K562 (cell line): ENCODE results near the gene SLC35A2. TPM values are rescaled to one million over a fixed set of nuclear protein-coding genes. Genes with fewer than 3 reads are reported as not detected.
A peak's percentile ranks its signal among the peaks of the same experiment; 100 is the strongest.

ENCODE experiments used
- ATAC-seq: fragments of 200-7000 bp; cut with Tn5 transposase; 3 replicates; pipeline ENCODE4 v1.9.1; 2020; ENCODE audit warnings: moderate library complexity
- BruUV-seq: library from RNA; stranded (reverse); fragments of 400-500 nt; replicated peaks from 2 replicates; lab custom pipeline; 2021; lab: Mats Ljungman, UMichigan
- CTCF ChIA-PET: fragments of 300-600 bp; formaldehyde crosslinking; extraction: SDS; loops from one replicate; lab custom pipeline; 2021; ENCODE audit warnings: low intra/inter-chr PET ratio; lab: Yijun Ruan, JAX
- POLR2A ChIA-PET: fragments of 300-600, 350-650 bp; sonication (Branson Sonifier 250); formaldehyde crosslinking; extraction: SDS; loops from one replicate; lab custom pipeline; 2021; ENCODE audit warnings: antibody characterized with exemption, inconsistent platforms; lab: Yijun Ruan, JAX
- DNase-seq, 4 experiments: peaks; one replicate each; pipeline versions ENCODE4 v3.0.0 to v3.0.0-alpha.2; 2011 to 2018; ENCODE audit warnings: low spot score in 3 of 4, mixed read lengths in 3 of 4; ENCODE audit errors: extremely low read depth in 1 of 4
- FAIRE-seq: peaks from 2 replicates; lab custom pipeline; 2011; peaks lifted over from hg19 to GRCh38; lab: Jason Lieb, UNC
- H2AFZ ChIP-seq: 2 replicates; pipeline ENCODE4 v1.6.0; 2011; ENCODE audit warnings: low read depth, low read length, control low read depth, inconsistent platforms
- H3K27ac ChIP-seq: fragments of 200-600 bp; 3 replicates; pipeline ENCODE4 v1.8.0; 2011; ENCODE audit warnings: low read depth, mild to moderate bottlenecking, control low read depth, inconsistent platforms, low read length, moderate library complexity, mixed read lengths; ENCODE audit errors: extremely low read depth
- H3K27me3 ChIP-seq, 2 experiments: fragments of 300-600 bp in 1 of 2; 2 replicates in 1 of 2; 3 replicates in 1 of 2; pipeline versions ENCODE4 v1.6.0 to v1.8.0; 2011; ENCODE audit warnings: inconsistent platforms in 2 of 2, low read length in 2 of 2, mild to moderate bottlenecking in 1 of 2, mixed read lengths in 1 of 2, moderate library complexity in 1 of 2; ENCODE audit not compliant: control insufficient read depth in 2 of 2, insufficient read depth in 2 of 2
- H3K36me3 ChIP-seq: fragments of 300-600 bp; 3 replicates; pipeline ENCODE4 v1.8.0; 2011; ENCODE audit warnings: mild to moderate bottlenecking, low read length, inconsistent platforms; ENCODE audit not compliant: control insufficient read depth, insufficient read depth
- H3K4me1 ChIP-seq, 2 experiments: fragments of 200-600 bp in 1 of 2; replicated peaks in 1 of 2; 2 replicates in 1 of 2; 3 replicates in 1 of 2; pipeline versions ENCODE4 v1.5.1 to v1.8.0; 2011; ENCODE audit warnings: inconsistent platforms in 2 of 2, low read length in 2 of 2, mild to moderate bottlenecking in 1 of 2, mixed read lengths in 1 of 2, moderate library complexity in 1 of 2; ENCODE audit not compliant: control insufficient read depth in 2 of 2, insufficient read depth in 2 of 2
- H3K4me2 ChIP-seq: 2 replicates; pipeline ENCODE4 v1.6.1; 2011; ENCODE audit warnings: low read length, control low read depth, inconsistent platforms, mixed read lengths; ENCODE audit not compliant: insufficient read depth
- H3K4me3 ChIP-seq: fragments of 200-600 bp; sonication (generic), shearing (Covaris generic); 2 replicates; pipeline ENCODE4 v1.5.1; 2016; ENCODE audit warnings: control low read depth, inconsistent platforms
- H3K79me2 ChIP-seq: fragments of 200-600 bp; 3 replicates; pipeline ENCODE4 v1.8.0; 2011; ENCODE audit warnings: low read length, inconsistent platforms; ENCODE audit not compliant: control insufficient read depth, insufficient read depth
- H3K9ac ChIP-seq, 2 experiments: 2 replicates each; pipeline versions ENCODE4 v1.6.0 to v1.6.1; 2011; ENCODE audit warnings: low read depth in 2 of 2, low read length in 2 of 2, control low read depth in 1 of 2, inconsistent platforms in 1 of 2, mild to moderate bottlenecking in 1 of 2, mixed read lengths in 1 of 2; ENCODE audit not compliant: insufficient read depth in 1 of 2
- H3K9me1 ChIP-seq: one replicate; pipeline ENCODE4 v1.6.0; 2011; ENCODE audit warnings: inconsistent platforms, mild to moderate bottlenecking, low read length, moderate library complexity; ENCODE audit not compliant: control insufficient read depth, insufficient read depth
- H3K9me3 ChIP-seq: replicated peaks from 2 replicates; pipeline ENCODE4 v1.5.1; 2011; ENCODE audit warnings: low read depth, low read length, inconsistent platforms; ENCODE audit not compliant: control insufficient read depth, insufficient read depth
- H4K20me1 ChIP-seq: replicated peaks from 2 replicates; pipeline ENCODE4 v1.6.1; 2011; ENCODE audit warnings: low read length, inconsistent platforms, mixed read lengths; ENCODE audit not compliant: control insufficient read depth, insufficient read depth
- ARID2 ChIP-seq: fragments of 450-650 bp; IDR thresholded peaks from 2 replicates; pipeline ENCODE4 v1.6.1; 2017; ENCODE audit warnings: antibody characterized with exemption, mild to moderate bottlenecking
- CHCHD3 ChIP-seq: fragments of 250-450 bp; sonication (Bioruptor Pico); IDR thresholded peaks from 2 replicates; pipeline ENCODE4 v2.1.2; 2022; ENCODE audit warnings: mild to moderate bottlenecking
- FIP1L1 ChIP-seq: fragments of 200-400 bp; formaldehyde crosslinking; IDR thresholded peaks from 2 replicates; pipeline ENCODE4 v1.6.1; 2018; ENCODE audit warnings: mild to moderate bottlenecking, low read depth, low read length; ENCODE audit not compliant: poor library complexity, severe bottlenecking
- RNF2 ChIP-seq: sonication (generic); IDR thresholded peaks from 2 replicates; pipeline ENCODE4 v1.6.1; 2016
- SMARCE1 ChIP-seq: fragments of 450-650 bp; IDR thresholded peaks from 2 replicates; pipeline ENCODE4 v1.7.1; 2016; ENCODE audit warnings: mild to moderate bottlenecking
- SOX6 ChIP-seq: fragments of 450-650 bp; IDR thresholded peaks from 2 replicates; pipeline ENCODE4 v1.6.1; 2014; ENCODE audit warnings: mild to moderate bottlenecking
- ZNF408 ChIP-seq: fragments of 250-450 bp; sonication (Bioruptor Pico); IDR thresholded peaks from 2 replicates; pipeline ENCODE4 v1.4.0; 2020; ENCODE audit warnings: low read depth, mild to moderate bottlenecking, moderate library complexity
- WGBS: fragments of 100-300 bp; shearing (Covaris generic); methylation state at CpG from one replicate; pipeline ENCODE4 v1.1.6; 2016; ENCODE audit warnings: low coverage, mixed read lengths; ENCODE audit not compliant: insufficient coverage; ENCODE audit errors: missing lambda C conversion rate; 5-methylcytosine and 5-hydroxymethylcytosine counted together
- in situ Hi-C: fragments of 300-500 bp; cut with MboI; formaldehyde crosslinking; loops from 4 replicates; pipeline ENCODE4 v1.15.0; 2018; ENCODE audit warnings: inconsistent platforms, mixed read lengths
- intact Hi-C: fragments of 100-400 bp; cut with micrococcal nuclease; formaldehyde crosslinking; loops from 2 replicates; pipeline ENCODE4 v1.14.2; 2022
- polyA plus RNA-seq, 8 experiments: library from polyadenylated mRNA; depleted of rRNA in 4 of 8; stranded (reverse) in 5 of 8; unstranded in 3 of 8; fragments of >200 nt; fragmentation: Nextera tagmentation in 2 of 8; fragmentation: Illumina TruSeq in 1 of 8; extraction: Ambion mirVana in 2 of 8; extraction: Trizol in 1 of 8; gene quantifications; 2 replicates each; pipeline versions ENCODE4 v1.2.1 to v1.2.3, GENCODE V29; 2011 to 2014; ENCODE audit warnings: inconsistent platforms in 1 of 8, missing spikeins in 1 of 8
- total RNA-seq, 7 experiments: library from RNA; depleted of rRNA in 6 of 7; stranded (reverse); fragments of >200 nt in 6 of 7; fragmentation: Illumina TruSeq in 2 of 7; extraction: Trizol in 2 of 7; gene quantifications; 2 replicates each; pipeline versions ENCODE4 v1.2.1 to v1.2.3, GENCODE V29; 2011 to 2021; ENCODE audit warnings: low replicate concordance in 1 of 7
- TF ChIP-seq, protein P1 (sequence below): IDR thresholded peaks from 2 replicates; pipeline ENCODE4 v1.6.1; 2016; ENCODE audit warnings: missing genetic modification characterization, missing compliant biosample characterization
- TF ChIP-seq, protein P2 (sequence below), 3 experiments: fragments of 200-800 bp in 1 of 3; sonication (Bioruptor generic) in 1 of 3; sonication (generic) in 1 of 3; formaldehyde crosslinking in 1 of 3; IDR thresholded peaks; 2 replicates each; pipeline versions ENCODE4 v1.6.1 to v1.8.0; 2016 to 2022; ENCODE audit warnings: mild to moderate bottlenecking in 2 of 3, missing compliant biosample characterization in 2 of 3, missing genetic modification characterization in 2 of 3, missing genetic modification reagents in 1 of 3
- TF ChIP-seq, protein P3 (sequence below), 2 experiments: fragments of 450-650 bp; formaldehyde crosslinking in 1 of 2; IDR thresholded peaks; 2 replicates each; pipeline versions ENCODE4 v1.4.0 to v1.6.1; 2014 to 2020; ENCODE audit warnings: mild to moderate bottlenecking in 2 of 2, borderline replicate concordance in 1 of 2, low read depth in 1 of 2

Gene SLC35A2
- total and polyA plus RNA-seq, 9 of the 15 experiments (the other 6 are each of a cell fraction or from before 2014, with no cell fraction given) = 3.3 to 38.9 (median 20.0) TPM

DNA sequence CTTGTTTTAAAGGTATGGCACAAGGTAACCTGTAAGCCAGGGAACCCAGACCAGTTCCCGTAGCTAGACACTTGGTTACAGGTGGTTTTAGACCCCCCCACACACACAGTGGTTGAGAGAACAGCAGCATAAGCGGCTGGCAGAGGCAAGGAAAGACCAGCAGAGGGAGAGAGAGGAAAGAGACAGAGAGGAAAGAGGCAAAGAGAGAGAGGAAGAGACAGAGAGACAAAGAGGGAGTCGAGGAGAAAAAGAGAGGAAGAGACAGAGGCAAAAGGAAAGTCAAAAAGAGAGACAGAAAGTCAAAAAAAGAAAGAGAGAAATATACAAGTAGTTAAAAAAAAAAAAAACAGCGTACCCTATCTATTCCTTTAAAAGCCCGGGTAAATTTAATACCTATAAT lies 56.5 kb downstream of the SLC35A2 start:
- Histone ChIP-seq H3K9me3 (peaks cover 6% of the 10 kb centered on the region; the same call in 1 of the 2 replicates), H2AFZ (0 out of 2 replicates have a peak overlapping the region, but pooled peaks have one; percentile 24), H3K79me2 (no peaks in the 10 kb centered on the region), H3K9me1 (no peaks in the 10 kb centered on the region), H3K4me2 (no peak overlapping the region), H4K20me1 (no peaks in the 10 kb centered on the region), H3K9ac (no peak overlapping the region), H3K4me1 (no peaks in the 10 kb centered on the region; a peak in 1 of 5 replicates), H3K4me3 (no peak overlapping the region), H3K36me3 (no peaks in the 10 kb centered on the region), H3K27me3 (no peaks in the 10 kb centered on the region), H3K27ac (no peak overlapping the region)
- intact Hi-C loops (no loop called here), in situ Hi-C loops (no loop called here)
- FAIRE-seq = peak; percentile 56
- 27% methylated on average over 5 of the region's 5 CpGs for WGBS
- POLR2A ChIA-PET = no interaction called here
- ATAC-seq = peak; percentile 42; the same call in 1 of the 3 replicates
- CTCF ChIA-PET = no interaction called here
- BruUV-seq = no TSS peak
- peak in 1 of 4 experiments; percentile 42 for DNase-seq
- no peak for TF ChIP-seq FIP1L1
- TF ChIP-seq, protein P1, sequence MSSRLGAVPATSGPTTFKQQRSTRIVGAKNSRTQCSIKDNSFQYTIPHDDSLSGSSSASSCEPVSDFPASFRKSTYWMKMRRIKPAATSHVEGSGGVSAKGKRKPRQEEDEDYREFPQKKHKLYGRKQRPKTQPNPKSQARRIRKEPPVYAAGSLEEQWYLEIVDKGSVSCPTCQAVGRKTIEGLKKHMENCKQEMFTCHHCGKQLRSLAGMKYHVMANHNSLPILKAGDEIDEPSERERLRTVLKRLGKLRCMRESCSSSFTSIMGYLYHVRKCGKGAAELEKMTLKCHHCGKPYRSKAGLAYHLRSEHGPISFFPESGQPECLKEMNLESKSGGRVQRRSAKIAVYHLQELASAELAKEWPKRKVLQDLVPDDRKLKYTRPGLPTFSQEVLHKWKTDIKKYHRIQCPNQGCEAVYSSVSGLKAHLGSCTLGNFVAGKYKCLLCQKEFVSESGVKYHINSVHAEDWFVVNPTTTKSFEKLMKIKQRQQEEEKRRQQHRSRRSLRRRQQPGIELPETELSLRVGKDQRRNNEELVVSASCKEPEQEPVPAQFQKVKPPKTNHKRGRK (tag) = peak; percentile 55
- TF ChIP-seq RNF2 = no peak
- TF ChIP-seq ARID2 = peak; percentile 51; the same call in 1 of the 2 replicates
- TF ChIP-seq SOX6 = no peak
- no peak for TF ChIP-seq CHCHD3 (CRISPR knock-in tag)
- no peak for TF ChIP-seq ZNF408 (CRISPR knock-in tag)
- TF ChIP-seq, protein P2, sequence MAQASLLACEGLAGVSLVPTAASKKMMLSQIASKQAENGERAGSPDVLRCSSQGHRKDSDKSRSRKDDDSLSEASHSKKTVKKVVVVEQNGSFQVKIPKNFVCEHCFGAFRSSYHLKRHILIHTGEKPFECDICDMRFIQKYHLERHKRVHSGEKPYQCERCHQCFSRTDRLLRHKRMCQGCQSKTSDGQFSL (CRISPR knock-in tag; IDR thresholded peaks at IDR 0.05) = peak; percentile 81
- TF ChIP-seq, protein P2 (tag; IDR thresholded peaks at IDR 0.05) = no peak
- TF ChIP-seq, protein P3, sequence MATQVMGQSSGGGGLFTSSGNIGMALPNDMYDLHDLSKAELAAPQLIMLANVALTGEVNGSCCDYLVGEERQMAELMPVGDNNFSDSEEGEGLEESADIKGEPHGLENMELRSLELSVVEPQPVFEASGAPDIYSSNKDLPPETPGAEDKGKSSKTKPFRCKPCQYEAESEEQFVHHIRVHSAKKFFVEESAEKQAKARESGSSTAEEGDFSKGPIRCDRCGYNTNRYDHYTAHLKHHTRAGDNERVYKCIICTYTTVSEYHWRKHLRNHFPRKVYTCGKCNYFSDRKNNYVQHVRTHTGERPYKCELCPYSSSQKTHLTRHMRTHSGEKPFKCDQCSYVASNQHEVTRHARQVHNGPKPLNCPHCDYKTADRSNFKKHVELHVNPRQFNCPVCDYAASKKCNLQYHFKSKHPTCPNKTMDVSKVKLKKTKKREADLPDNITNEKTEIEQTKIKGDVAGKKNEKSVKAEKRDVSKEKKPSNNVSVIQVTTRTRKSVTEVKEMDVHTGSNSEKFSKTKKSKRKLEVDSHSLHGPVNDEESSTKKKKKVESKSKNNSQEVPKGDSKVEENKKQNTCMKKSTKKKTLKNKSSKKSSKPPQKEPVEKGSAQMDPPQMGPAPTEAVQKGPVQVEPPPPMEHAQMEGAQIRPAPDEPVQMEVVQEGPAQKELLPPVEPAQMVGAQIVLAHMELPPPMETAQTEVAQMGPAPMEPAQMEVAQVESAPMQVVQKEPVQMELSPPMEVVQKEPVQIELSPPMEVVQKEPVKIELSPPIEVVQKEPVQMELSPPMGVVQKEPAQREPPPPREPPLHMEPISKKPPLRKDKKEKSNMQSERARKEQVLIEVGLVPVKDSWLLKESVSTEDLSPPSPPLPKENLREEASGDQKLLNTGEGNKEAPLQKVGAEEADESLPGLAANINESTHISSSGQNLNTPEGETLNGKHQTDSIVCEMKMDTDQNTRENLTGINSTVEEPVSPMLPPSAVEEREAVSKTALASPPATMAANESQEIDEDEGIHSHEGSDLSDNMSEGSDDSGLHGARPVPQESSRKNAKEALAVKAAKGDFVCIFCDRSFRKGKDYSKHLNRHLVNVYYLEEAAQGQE (IDR thresholded peaks at IDR 0.05; ENCODE audit: borderline replicate concordance) = peak; percentile 64
- TF ChIP-seq, protein P3 (CRISPR knock-in tag; IDR thresholded peaks at IDR 0.05; ENCODE audit: low read depth) = no peak
- TF ChIP-seq SMARCE1 = 0 out of 2 replicates have a peak, but pooled peaks have one; percentile 13
